Hematopoietic multipotent progenitor cell (in vitro differentiated cells): ENCODE data around the gene TAPBP. TPM values are rescaled to one million over a fixed set of nuclear protein-coding genes. Genes with fewer than 3 reads are reported as not detected.

Experiments
- DNase-seq, 3 donors: peaks; one replicate each; pipeline ENCODE4 v3.0.0-alpha.2; 2011 to 2015; ENCODE audit warnings: low read depth in 2 of 3, low spot score in 2 of 3
- total RNA-seq: library from RNA; depleted of rRNA; stranded (reverse); fragments of >200 nt; gene quantifications from one replicate; pipeline ENCODE4 v1.2.3, GENCODE V29; 2012

TAPBP gene
- total RNA-seq, 1 donor, result 323 TPM

- DNase-seq, result no peak
Observed at GRCh38 chr6:33320315-33321181, 6.7 kb upstream of the TAPBP start.

GRCh38 chr6:33319939-33320314 lies 6.0 kb upstream of the TAPBP start:
- no peak for DNase-seq

GRCh38 chr6:33318426-33319073 lies 4.7 kb upstream of the TAPBP start:
- DNase-seq, result no peak

- DNase-seq, result peak; percentile 93 to 100 (median 99)
Observed at GRCh38 chr6:33317669-33318425, 4.0 kb upstream of the TAPBP start, which contains the start of gene ZBTB22. ZBTB22 (minus strand) TSS chr6:33317744; CDS start chr6:33316916, 828 bp downstream.

GRCh38 chr6:33317419-33317668 lies 3.5 kb upstream of the TAPBP start:
- no peak for DNase-seq

- DNase-seq, result no peak
Observed at GRCh38 chr6:33316603-33317418, 2.9 kb upstream of the TAPBP start.

GRCh38 chr6:33315793-33316602 lies 2.1 kb upstream of the TAPBP start:
- DNase-seq, result no peak

- no peak for DNase-seq
Observed at GRCh38 chr6:33314943-33315792, 1.3 kb upstream of the TAPBP start.

GRCh38 chr6:33314515-33314942 lies 651 bp upstream of the TAPBP start:
- peak; percentile 61 to 77 (median 76) for DNase-seq

GRCh38 chr6:33313105-33313708 lies 671 bp downstream of the TAPBP start:
- peak in 2 of 3 donors; percentile 62 to 68 for DNase-seq

GRCh38 chr6:33312361-33313104 lies 1.3 kb downstream of the TAPBP start:
- DNase-seq, result peak; percentile 63 to 78 (median 78)

- DNase-seq, result no peak
Observed at GRCh38 chr6:33306356-33306755, 7.5 kb downstream of the TAPBP start.

GRCh38 chr6:33305052-33305451 lies 8.8 kb downstream of the TAPBP start:
- DNase-seq, result no peak

GRCh38 chr6:33304216-33304615 lies 9.7 kb downstream of the TAPBP start:
- DNase-seq, result no peak

- no peak for DNase-seq
Observed at GRCh38 chr6:33301877-33302276, 12.0 kb downstream of the TAPBP start.

GRCh38 chr6:33299237-33299944 lies 14.5 kb downstream of the TAPBP start:
- DNase-seq, result peak; percentile 82 to 96 (median 92)

- DNase-seq, result peak in 2 of 3 donors; percentile 84 to 88
Observed at GRCh38 chr6:33298773-33299236, 15.1 kb downstream of the TAPBP start, which contains the start of gene RGL2. RGL2 (minus strand) TSS chr6:33298942; CDS start chr6:33298610, 332 bp downstream.
